GM23338 (cell line): ENCODE measurements around the gene SASH1. TPM values are rescaled to one million over a fixed set of nuclear protein-coding genes. Genes with fewer than 3 reads are reported as not detected.

Experiments
- ETS1 ChIP-seq: IDR thresholded peaks from 2 replicates; pipeline ENCODE4 v1.6.1; 2016; ENCODE audit warnings: antibody characterized with exemption
- EZH2 ChIP-seq: fragments of 200-600 bp; sonication (generic); IDR thresholded peaks from one replicate; pipeline ENCODE4 v1.8.0; 2017; ENCODE audit warnings: antibody characterized with exemption, mild to moderate bottlenecking, low read depth; ENCODE audit not compliant: unreplicated experiment
- JUNB ChIP-seq: IDR thresholded peaks from one replicate; pipeline ENCODE4 v1.6.1; 2016; ENCODE audit warnings: antibody characterized with exemption; ENCODE audit not compliant: unreplicated experiment
- POLR2AphosphoS5 ChIP-seq: IDR thresholded peaks from 2 replicates; pipeline ENCODE4 v1.6.1; 2016; ENCODE audit warnings: antibody characterized with exemption, low read depth
- REST ChIP-seq: IDR thresholded peaks from one replicate; pipeline ENCODE4 v1.6.1; 2018; ENCODE audit warnings: antibody characterized with exemption; ENCODE audit not compliant: unreplicated experiment
- STAT1 ChIP-seq: IDR thresholded peaks from one replicate; pipeline ENCODE4 v1.6.1; 2016; ENCODE audit warnings: antibody characterized with exemption; ENCODE audit not compliant: unreplicated experiment
- ZNF114 ChIP-seq: fragments of 250-450 bp; sonication (Bioruptor Pico); IDR thresholded peaks from 2 replicates; pipeline ENCODE4 v1.5.0; 2020; ENCODE audit warnings: mild to moderate bottlenecking, moderate library complexity
- ZNF462 ChIP-seq: fragments of 250-450 bp; sonication (Bioruptor Pico); IDR thresholded peaks from 2 replicates; pipeline ENCODE4 v1.5.0; 2020; ENCODE audit warnings: mild to moderate bottlenecking, moderate library complexity
- polyA plus RNA-seq: library from polyadenylated mRNA; unstranded; fragments of >200 nt; fragmentation: Nextera tagmentation; extraction: Ambion mirVana; gene quantifications from 2 replicates; pipeline ENCODE4 v1.2.1, GENCODE V29; 2016
- total RNA-seq: library from RNA; depleted of rRNA; stranded (reverse); fragments of >200 nt; shearing (Covaris generic); gene quantifications from 2 replicates; pipeline ENCODE4 v1.2.3, GENCODE V29; 2014

Gene SASH1
- total and polyA plus RNA-seq, 2 experiments from 2014 or later: 8.2 to 30.2 TPM

- no peak for TF ChIP-seq ZNF462 (CRISPR knock-in tag)
- TF ChIP-seq REST: no peak
- TF ChIP-seq JUNB: no peak
- TF ChIP-seq ETS1: no peak
- no peak for TF ChIP-seq EZH2
- TF ChIP-seq STAT1: no peak
- TF ChIP-seq ZNF114 (CRISPR knock-in tag): no peak
- TF ChIP-seq POLR2AphosphoS5: no peak
These were observed 165.1 kb downstream of the SASH1 start (continued) for GRCh38 chr6:148507774-148508173.
